Measurements from ENCODE around the gene RIPOR1.
A peak's percentile ranks its signal among the peaks of the same experiment; 100 is the strongest.

The RIPOR1 gene

GRCh38 chr16:67544844-67545664 is 16.4 kb downstream of the RIPOR1 start:
- no peak for DNase-seq (ENCODE audit: extremely low read depth, low read depth)
- TF ChIP-seq CTCF (IDR thresholded peaks at IDR 0.05; ENCODE audit: low read depth, low read length, missing control alignments): no peak
- H3K4me3 ChIP-seq (replicated peaks; ENCODE audit: low read depth, low read length): no peak overlapping the region

- no peak overlapping the region for H3K4me3 ChIP-seq (replicated peaks; ENCODE audit: low read depth, low read length)
- no peak for DNase-seq (ENCODE audit: extremely low read depth, low read depth)
- no peak for TF ChIP-seq CTCF (IDR thresholded peaks at IDR 0.05; ENCODE audit: low read depth, low read length, missing control alignments)
Measured at GRCh38 chr16:67545665-67546024, 17.0 kb downstream of the RIPOR1 start.

GRCh38 chr16:67546091-67546501 is 17.5 kb downstream of the RIPOR1 start:
- no peak for TF ChIP-seq CTCF (IDR thresholded peaks at IDR 0.05; ENCODE audit: low read depth, low read length, missing control alignments)
- H3K4me3 ChIP-seq (replicated peaks; ENCODE audit: low read depth, low read length): no peak overlapping the region
- DNase-seq (ENCODE audit: extremely low read depth, low read depth): no peak

- H3K4me3 ChIP-seq (replicated peaks; ENCODE audit: low read depth, low read length): no peak overlapping the region
- DNase-seq (ENCODE audit: extremely low read depth, low read depth): peak; percentile 39
- TF ChIP-seq CTCF (IDR thresholded peaks at IDR 0.05; ENCODE audit: low read depth, low read length, missing control alignments): peak; percentile 95
Measured at GRCh38 chr16:67546761-67547422, 18.3 kb downstream of the RIPOR1 start.

- no peak for DNase-seq (ENCODE audit: extremely low read depth, low read depth)
- no peak overlapping the region for H3K4me3 ChIP-seq (replicated peaks; ENCODE audit: low read depth, low read length)
- TF ChIP-seq CTCF (IDR thresholded peaks at IDR 0.05; ENCODE audit: low read depth, low read length, missing control alignments): no peak
Measured at GRCh38 chr16:67547423-67548264, 19.0 kb downstream of the RIPOR1 start.

GRCh38 chr16:67548265-67549126 is 19.9 kb downstream of the RIPOR1 start:
- H3K4me3 ChIP-seq (replicated peaks; ENCODE audit: low read depth, low read length): no peak overlapping the region
- TF ChIP-seq CTCF (IDR thresholded peaks at IDR 0.05; ENCODE audit: low read depth, low read length, missing control alignments): no peak
- no peak for DNase-seq (ENCODE audit: extremely low read depth, low read depth)

All from HFF-Myc (cell line).